Ammon's horn (tissue), 1 donor: ENCODE data around the gene KRT8.

Experiments
- DNase-seq: peaks from one replicate; pipeline ENCODE4 v3.0.0-alpha.2; 2016; ENCODE audit warnings: low spot score

Gene KRT8

DNA sequence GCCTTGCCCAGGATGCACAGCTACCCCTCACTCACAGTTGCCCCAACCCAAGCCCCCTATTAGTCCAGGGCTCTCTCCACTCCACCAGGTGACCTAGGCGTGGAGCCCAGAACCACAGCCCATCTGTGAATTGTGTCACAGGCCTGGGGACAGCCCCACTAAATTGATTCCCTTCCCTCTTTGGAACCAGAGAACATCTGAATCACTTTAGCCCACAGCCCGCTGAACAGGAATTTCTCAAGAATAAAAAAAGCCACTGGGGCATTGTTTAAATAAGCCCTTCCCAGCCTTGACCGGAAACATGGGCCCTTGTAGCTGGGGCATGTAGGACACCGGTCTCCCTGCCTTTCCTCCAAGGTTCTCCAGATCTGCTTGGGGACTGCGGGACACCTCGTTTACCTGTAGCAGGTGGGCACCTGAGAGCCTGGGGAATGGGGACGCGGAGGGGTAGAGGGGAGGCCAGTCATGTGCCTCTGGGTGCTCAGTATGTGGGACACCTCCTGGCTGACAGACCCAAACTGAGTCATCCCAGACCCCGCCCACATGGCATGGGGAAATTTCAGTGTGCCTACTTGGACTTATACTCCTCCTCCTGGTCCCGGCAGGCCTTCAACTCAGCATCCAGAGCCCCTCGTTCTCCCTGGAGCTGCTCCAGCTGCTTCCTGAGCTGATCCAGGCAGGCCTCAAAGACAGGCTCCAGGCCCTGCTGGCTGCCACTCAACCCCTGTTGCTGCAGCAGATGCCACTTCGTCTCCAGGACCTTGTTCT, 57.4 kb downstream of the KRT8 start:
- no peak for DNase-seq
